ENCODE data around the gene DPP8.
"Not testable (repeated sequence)": the region's sequence is repeated elsewhere in the genome, so short reads cannot be mapped to it uniquely, and the experiment has no call there.

Gene DPP8

DNA sequence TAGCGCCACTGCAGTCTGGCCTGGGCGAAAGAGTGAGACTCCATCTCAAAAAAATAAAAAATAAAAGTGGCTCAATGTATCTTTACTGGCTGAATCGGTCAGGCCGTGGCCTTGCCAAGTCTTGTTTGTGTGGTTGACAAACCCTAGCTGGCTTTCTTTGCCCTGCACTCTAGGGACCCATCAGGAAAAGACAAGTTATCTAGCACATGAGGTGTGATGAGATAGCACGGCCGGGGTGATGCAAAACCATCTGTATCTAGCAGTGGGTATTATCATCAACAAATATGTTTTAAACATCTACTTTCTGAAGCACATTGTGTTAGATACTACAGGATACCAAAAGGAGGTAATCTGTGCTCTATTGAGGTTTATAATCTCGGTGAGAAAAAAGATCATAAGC is 3.9 kb upstream of the DPP8 start:
- no peak for DNase-seq

DNA sequence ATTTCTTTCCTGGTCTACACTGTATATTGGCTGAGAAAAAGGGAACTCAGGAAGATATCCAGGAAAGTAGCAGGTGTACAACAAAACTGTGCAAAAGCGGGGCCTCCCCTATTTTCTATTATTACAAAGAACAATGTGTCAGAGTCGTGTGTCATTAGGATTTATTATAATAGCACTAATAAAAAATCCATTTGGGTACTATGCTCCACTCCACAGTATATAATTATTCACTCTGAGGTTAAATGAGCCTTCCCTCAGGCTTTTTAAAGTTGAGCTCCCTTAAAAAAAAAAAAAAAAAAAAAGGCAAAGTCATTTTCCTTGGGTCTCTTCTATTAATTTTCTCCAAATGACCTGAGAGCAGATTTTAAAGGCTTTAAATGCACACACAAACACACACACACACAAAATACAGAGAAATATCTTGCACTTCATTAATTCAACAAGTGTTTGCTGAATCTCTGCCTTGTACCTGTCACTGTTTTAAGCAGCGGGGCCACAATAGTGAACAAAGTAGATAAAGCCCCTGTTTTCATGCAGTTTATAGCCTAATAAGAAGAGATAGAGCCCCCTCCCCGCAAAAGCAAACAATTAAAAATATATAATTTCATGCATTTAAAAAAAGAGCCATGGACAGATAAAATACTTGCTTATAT is 1.3 kb upstream of the DPP8 start:
- no peak for DNase-seq

DNA sequence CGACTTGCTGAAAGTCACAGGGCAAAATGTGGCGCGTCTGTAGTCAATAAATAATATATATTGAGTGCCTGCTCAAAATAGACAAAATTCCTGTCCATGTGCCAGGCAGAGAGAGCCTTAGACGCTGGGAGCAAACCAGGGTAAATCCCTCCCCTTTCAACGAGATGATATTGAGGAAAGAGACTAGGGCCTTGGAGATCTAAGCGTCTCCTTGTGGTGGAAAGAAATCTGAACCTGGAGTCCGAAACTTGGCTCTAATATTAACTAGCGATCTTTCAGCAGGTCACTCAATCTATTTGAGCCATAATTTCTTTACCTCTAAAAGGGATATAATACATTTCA is 348 bp upstream of the DPP8 start:
- DNase-seq = no peak

DNA sequence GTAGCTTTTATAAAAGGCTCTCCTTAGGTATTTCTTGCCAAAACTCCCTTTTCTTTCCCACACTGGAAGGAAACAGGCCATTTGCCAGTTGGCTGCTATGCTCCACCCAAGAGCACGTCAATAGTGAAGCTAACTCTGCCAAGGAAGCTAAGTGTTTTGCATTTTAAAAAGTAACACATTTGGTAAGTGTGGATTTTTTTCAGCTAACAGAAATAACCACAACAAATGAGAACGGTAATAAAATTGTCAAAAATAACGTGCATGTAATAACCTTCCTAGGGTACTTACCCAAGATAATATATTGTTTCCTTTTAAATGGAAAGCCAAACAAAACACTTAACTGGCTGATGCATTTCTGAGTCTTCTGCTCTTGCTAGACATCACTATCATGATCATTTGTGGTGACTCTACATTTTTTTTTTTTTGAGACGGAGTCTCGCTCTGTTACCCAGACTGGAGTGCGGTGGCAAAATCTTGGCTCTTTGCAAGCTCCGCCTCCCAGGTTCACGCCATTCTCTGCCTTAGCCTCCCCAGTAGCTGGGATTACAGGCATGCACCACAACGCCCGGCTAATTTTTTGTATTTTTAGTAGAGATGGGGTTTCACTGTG is 4.6 kb downstream of the DPP8 start:
- no peak for DNase-seq

DNA sequence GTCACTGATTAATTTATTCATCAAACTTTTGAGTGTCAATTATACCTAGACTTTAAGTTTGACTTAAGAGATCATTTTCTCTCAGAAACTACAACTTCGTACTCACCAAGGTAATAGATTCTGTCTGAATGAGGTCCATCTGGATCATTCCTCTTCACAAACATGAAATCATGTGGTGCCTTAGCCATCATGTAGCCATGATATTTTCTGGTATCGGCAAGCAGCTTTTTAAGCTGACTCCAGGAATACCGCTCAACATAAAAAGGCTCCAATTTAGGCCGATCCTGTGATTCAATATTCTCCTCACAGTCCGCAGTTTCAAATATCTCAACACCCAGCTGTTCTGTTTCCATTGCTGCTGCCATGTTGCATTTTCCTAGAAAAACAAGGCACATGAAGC is 5.3 kb downstream of the DPP8 start:
- no peak for DNase-seq

DNA sequence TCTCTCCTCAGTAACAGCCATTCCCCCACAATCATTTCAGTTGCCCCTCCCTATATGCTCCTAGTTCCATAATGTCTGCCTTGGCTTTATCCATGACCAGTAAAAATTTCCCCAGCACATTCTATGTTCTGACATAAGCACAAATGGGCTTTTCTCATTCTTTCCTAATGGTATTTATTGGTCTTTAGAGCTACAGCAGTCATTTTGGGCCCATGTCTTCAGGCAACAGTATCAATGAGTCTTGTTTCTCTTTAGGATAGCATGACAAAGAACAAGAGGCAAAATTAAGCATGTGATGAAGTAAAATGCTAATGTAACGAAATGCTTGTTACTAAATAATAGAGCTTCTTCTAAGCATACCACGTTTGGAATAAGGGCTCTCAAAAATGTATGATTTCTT is 8.2 kb downstream of the DPP8 start:
- no peak for DNase-seq

DNA sequence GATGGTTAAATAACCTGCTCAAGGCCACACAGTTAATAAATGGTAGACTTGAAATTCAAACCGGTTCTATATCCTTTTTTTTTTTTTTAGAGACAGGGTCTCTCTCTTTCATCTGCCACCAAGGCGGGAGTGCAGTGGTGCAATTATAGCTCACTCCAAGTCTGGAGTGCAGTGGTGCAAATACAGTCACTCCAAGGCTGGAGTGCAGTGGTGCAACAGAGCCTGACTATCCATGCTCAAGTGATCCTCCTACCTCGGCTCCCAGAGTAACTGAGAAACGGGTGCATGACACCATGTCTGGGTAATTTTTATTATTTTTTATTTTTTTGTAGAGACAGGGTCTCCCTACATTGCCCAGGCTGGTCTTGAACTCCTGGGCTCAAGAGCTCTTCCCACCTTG is 23.4 kb downstream of the DPP8 start:
- DNase-seq = no peak

DNA sequence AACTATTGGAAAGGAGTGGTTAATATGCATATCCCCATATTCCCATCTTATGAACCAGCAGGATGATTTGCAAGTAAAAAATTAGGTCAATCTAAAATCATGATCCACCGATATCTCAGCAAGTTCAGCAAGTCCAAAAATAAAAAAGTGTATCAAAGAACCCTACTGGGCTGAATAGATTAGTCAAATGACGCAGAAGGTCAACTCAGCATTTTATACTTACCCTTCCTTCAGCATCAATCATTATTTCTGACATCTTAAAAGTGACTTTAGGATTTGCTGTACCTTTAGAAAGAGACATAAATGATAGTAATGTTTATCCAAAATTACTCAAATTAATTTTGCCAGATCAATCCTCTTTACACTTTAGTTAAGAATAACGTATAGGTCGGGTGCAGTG is 32.6 kb downstream of the DPP8 start:
- DNase-seq = no peak

DNA sequence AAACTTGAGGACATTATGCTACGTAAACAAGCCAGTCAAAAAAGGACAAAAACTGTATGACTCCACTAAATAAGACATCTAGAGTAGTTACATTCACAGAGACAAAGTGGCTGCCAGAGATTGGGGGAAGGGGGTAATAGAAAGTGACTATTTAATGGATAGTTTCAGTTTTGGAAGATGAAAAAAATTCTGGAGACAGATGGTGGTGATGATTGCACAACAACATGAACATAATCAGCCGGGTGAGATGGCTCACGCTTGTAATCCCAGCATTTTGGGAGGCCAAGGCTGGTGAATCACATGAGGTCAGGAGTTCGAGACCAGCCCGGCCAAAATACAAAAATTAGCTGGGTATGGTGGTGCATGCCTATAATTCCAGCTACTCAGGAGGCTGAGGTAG is 40.6 kb downstream of the DPP8 start:
- DNase-seq = no peak

DNA sequence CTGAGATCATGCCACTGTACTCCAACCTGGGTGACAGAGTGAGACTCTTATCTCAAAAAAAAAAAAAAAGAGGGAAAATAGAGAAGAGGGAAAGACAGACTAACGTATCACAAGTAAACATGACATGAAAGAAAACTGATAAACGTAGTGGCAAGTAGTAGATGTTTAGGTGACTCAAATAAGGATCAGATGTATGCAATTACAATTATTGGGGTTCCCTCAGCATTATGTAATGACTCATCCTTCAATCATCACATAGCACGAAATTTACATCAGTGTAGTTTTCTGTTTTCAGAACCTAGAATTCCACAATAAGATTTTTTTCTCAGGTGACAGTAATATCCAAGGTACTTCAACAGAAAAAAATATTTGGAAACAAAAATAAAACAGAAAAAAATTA is 46.6 kb downstream of the DPP8 start:
- no peak for DNase-seq

DNA sequence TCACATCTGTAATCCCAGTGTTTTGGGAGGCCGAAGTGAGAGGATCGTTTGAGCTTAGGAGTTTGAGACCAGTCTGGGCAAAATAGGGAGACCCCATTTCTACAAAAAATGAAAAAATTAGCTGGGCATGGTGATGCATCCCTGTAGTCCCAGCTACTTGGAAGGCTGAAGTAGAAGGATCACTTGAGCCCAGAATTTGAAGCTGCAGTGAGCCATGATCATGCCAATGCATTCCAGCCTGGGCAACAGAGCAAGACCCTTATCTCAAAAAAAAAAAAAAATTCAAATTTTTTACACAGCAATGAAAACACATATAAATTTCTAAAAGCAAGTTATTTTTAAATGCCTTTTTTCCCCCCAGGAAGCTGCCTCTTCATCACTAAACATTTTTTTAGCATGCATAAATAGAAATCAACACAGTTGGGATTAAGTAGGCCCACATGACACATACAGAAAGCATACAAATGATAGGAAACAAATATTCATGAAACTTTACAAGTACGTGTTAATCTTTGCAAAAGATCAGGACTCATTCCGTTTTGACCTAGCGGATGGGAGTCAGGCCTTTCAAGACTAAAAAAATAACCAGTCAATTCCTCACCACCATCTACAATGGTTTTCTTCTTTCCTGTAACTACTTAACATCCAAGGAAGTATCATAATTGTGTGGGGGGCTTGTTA is 49.1 kb downstream of the DPP8 start:
- no peak for DNase-seq

DNA sequence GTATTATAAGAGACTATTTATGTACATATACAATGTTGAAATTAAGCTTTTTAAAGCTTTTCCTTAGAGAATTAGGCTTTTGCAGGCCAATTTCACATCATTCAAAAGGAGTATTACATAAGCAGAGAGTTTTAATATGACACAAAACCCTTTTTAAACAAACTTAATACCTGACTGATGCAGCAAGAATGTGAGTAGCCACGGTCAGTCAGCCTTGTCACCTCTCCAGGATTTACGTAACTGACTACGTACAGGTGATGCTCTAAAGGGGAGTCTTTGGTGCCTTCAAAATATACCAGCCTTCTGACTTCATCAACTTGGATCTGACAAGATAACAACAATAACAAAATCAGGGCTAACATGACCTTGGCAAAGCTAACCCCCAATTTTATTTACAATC is 50.6 kb downstream of the DPP8 start:
- no peak for DNase-seq

DNA sequence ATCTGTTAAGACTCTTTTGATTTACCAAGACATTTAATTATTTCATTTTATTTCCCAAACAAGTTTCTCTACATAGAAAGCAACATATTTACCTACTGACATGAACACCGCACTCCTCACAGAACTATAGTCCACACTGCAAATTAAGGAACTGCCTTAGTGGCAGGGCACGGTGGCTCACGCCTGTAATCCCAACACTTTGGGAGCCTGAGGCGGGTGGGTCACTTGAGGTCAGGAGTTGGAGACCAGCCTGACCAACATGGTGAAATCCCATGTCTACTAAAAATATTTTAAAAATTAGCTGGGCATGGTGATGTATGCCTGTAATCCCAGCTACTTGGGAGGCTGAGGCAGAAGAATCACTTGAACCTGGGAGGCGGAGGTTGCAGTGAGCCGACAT is 54.4 kb downstream of the DPP8 start:
- DNase-seq = not testable (repeated sequence)

DNA sequence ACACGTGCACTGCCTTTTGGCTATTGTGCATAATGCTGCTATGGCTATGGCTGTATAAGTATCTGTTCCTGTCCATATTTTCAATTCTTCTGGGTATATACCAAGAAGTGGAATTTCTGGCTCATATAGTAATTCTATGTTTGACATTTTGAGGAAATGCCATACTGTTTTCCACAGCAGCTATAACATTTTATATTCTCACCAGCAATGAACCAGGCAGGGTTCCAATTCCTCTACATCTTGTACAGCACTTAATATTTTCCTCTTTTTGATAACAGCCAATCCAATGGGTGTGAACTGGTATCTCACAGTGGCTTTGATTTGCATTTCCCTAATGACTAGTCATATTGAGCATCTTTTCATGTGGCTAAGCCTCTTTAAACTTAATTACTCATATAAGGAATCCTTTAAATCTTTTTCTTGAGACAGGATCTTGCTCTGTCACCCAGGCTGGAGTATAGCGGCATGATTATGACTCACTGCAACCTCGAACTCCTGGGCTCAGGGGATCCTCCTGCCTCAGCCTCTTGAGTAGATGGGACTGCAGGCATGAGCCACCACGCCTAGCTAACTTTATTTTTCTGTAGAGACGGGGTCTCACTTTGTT is 56.6 kb downstream of the DPP8 start:
- DNase-seq = no peak

DNA sequence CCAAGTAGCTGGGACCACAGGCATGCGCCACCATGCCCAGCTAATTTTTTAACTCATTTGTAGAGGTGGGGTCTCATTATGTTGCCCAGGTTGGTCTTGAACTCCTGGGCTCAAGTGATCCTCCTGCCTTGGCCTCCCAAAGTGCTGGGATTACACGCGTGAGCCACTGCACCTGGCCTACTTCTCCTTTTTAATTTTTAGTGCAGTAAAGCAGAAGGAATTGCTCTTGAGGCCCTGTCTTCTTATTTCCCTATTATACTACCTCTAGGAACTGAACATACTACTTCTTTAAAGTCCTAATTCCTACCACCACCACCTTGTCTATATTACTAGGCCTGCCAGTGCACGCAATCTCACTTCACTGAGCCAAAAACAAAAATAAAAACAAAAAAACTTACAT is 62.2 kb downstream of the DPP8 start:
- DNase-seq = not testable (repeated sequence)

DNA sequence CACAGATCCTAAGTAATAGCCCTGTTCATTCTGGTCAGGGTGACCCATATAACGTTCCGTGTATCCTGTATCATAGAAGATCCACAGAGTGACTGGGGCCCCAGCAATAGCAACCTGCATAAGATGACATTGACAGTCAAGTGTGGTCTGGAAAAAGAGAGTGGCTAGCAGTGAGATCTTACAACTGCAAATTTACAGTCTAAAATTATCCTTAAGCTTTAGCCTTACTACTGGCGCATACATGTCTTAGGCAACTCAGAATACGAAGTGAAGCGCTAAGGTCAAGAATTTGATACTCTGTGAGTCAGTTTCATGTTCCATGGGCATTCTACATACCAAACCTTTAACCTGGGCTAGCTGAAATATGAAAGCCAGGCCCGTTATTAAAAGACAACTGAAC is 65.5 kb downstream of the DPP8 start:
- no peak for DNase-seq

DNA sequence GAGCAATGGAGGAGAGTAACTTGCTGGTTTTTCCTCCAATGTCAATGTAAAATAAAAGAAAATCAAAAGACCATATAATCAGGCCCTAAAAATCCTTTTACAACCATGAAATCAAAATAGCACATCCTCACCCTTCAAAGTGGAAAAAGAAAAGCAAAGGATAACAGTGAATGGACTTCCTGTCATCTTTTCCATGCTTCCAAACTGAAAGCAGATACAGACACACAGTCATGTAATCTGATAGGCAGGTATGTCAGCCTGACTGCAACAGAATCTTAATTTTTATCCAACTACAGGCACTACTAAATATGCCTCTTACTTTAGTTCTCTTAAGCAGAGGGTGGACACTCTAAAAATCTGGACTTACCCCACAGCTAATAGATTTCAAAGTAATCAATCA is 66.9 kb downstream of the DPP8 start:
- DNase-seq = no peak

DNA sequence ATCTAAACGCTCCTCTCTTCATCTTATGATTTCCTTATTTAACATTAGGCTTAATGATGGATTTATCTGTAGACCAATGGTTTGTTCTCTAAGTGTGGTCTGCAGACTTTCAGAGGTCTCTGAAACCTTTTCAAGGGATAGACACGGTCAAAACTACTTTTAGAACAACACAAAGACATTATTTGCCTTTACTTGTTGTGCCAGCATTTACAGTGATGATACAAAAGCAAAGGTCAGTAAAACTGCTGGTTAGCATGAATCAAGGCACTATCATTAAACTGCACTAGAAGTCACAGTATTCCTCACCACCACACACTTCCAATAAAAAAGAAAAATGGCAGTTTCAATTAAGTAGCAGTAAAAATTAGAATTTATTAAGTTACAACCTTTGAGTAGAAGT is 70.3 kb downstream of the DPP8 start:
- no peak for DNase-seq

DNA sequence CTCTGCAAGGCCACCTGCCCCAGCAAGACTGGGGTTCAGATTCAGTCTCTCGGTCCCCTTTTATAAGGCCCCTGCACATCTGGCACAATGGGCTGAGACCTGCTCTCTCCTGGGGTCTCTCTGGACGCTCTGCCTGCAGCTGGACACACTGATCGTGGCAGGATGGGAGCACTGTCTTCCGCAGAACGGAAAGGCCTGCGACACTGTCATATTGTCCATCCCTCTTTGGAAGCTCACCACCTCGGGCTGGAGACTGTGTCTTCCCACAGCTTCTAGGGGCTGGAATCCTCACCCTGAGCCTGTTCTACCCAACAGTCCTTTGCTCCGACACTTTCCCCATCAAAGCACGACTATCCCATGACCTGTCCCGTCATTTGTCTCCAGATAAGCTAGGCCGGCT is 83.3 kb downstream of the DPP8 start:
- DNase-seq = no peak

DNA sequence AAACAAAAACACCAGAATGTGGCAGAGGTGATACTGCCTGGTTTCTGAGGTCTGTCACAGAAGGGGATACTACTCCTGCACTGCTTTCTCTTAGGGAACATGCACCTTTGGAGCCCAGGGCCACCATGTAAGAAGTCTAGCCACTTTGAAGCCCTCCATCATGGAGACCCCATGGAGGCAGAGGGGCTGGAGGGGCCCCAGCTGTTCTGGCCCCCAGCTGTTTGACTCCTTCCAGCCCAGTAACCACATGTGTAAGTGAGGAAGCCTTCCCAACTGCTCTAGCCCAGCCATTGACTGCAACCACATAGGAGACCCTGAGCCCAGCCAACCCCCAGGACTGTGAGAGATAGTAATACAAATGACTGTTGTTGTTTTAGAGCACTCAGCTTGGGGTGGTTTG is 85.8 kb downstream of the DPP8 start:
- no peak for DNase-seq

DNA sequence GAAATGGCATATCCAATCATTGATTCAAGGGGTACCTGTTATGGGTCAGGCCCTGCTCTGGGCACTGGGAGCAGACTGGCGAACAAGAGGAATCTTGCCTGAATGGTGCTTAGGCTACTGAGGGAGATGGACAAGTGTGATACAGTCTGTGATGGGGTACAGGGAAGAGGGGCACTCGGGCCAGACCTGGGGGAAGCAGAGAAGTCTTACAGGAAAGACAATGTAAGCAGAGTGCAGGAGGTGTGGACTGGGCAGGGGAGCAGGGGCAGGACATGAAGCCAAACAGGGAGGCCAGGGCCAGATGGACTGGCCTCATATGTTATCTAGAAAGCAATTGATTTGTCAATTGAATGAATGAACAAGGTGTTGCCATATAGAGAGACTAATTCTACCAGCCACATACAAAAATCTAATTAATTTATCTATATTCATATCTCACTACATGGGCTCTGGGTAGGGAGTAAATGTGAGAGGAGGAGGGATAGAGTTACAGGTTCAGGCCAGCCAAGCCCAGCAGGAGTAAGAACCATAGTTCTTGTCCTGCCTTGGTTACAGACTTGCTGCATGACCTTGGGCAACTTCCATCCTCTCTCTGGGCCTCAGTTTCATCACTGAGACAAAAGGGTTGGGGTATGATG is 91.2 kb downstream of the DPP8 start:
- no peak for DNase-seq

DNA sequence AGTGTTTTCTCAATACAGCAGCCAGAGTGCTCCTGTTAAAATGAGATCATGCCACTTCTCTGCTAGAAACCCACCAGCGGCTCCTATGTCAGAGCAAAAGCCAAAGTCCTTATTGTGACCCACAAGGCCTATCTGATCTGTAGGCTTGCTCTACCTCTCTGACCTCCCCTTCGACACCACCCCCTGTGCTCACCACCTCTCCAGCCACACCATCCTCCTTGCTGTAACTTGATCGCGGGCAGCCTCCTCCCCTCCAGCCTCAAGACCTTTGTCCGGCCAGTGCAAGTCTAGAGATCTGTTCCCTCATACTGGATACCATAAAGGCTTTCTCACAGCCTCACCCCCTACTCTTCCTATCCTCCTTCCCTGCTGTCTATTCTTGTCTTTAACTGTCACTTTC is 92.8 kb downstream of the DPP8 start:
- DNase-seq = no peak

DNA sequence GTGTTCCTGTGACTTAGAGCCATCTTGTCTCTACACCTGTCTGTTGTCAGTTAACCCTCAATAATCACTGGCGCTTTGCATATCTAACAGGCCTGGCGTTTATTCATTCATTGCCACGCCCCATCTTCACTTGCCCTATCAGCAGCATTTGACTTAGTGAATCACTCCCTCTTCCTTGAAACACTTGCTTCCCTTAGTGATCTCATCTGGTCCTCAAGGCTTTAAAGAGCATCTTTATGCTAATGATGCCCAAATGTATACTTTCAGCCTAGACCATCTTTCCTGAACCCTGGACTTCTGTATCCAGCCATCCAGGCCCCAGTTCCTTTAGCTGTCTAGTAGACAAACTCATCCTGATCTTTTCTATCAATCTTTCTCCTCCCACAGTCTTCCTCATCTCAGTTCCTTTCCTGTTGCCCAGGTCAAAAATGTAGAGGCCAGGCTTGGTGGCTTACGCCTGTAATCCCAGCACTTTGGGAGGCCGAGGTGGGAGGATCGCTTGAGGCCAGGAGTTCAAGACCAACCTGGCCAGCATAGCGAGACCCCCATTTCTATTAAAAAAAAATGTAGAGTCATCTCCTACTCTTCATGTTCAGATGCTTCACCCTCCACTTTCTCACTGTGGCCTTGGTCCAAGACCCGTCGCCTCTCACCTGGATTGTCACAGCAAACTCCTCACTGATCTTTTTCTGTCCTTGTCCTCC is 93.4 kb downstream of the DPP8 start:
- DNase-seq = no peak

Measured in NCI-H774 (cell line).